ENCODE measurements around the gene KLK4. TPM values are rescaled to one million over a fixed set of nuclear protein-coding genes. Genes with fewer than 3 reads are reported as not detected.
"Not testable (repeated sequence)": the region's sequence is repeated elsewhere in the genome, so short reads cannot be mapped to it uniquely, and the experiment has no call there.

KLK4 gene
- total RNA-seq, 1 experiment from 2014 or later = not detected

DNA sequence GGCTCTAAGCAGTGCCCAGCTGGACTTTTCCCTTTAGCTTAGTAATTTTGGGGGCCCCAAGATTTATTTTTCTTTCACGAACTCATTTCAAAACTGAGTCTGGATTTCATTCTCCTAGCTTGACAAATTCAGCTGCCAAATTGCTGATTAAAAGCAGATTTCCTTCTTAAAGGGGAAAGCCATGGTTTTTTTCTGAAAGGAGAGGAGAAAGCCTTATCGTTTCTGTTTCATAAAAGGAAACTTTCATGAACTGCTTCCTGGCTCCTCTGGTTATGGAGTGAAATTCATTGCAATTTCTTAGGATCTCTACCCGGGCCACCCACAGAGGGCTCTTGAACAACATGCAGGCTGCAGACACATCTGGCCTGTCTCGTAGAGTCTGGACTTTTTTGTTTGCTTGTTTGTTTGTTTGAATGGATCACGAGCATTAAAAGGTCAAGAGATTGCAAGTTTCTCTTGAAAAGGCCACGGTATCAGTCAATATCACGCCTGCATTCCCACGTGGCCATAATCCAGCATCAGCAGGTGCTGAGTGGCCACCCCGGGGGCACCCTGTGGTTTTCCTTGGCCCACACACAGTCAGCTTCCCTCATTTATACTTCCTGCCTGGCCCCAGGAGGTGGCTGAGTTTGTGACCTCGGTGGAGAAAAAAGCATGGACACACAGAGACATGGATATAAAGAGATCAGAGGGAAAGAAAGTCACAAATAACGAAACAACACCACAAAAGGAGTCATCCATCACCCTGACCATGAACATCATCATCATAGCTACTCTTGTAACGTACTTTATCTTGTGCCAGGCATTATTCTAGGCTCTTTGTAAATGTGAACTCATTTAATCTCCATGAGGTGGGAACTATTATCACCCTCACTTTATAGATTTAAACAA is 10.5 kb upstream of the KLK4 start:
- in situ Hi-C loops (cut with HindIII; ENCODE audit: low pct_unique_long_range_greater_than_20kb, low sequenced_read_pairs) = no loop called here
- no peak for DNase-seq (ENCODE audit: low read depth)

DNA sequence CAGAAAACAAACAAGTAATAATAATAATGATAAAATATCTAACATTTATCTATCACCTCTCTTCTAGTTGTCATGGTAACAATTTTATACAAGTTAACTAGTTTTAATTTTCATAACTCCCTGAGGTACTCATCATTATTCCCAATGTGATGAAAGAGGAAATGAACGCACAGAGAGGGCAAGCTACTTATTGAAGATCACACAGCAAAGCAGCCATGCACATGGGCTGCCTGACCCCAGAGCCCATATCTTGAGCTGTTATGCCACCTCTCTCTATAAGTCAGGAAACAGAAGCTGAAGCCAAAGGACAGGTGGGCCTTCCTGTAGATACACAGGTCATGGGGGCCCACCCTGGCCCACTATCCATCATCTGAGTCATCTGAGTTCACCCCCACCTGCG is 4.9 kb upstream of the KLK4 start:
- in situ Hi-C loops (cut with HindIII; ENCODE audit: low pct_unique_long_range_greater_than_20kb, low sequenced_read_pairs) = no loop called here
- DNase-seq (ENCODE audit: low read depth) = no peak

DNA sequence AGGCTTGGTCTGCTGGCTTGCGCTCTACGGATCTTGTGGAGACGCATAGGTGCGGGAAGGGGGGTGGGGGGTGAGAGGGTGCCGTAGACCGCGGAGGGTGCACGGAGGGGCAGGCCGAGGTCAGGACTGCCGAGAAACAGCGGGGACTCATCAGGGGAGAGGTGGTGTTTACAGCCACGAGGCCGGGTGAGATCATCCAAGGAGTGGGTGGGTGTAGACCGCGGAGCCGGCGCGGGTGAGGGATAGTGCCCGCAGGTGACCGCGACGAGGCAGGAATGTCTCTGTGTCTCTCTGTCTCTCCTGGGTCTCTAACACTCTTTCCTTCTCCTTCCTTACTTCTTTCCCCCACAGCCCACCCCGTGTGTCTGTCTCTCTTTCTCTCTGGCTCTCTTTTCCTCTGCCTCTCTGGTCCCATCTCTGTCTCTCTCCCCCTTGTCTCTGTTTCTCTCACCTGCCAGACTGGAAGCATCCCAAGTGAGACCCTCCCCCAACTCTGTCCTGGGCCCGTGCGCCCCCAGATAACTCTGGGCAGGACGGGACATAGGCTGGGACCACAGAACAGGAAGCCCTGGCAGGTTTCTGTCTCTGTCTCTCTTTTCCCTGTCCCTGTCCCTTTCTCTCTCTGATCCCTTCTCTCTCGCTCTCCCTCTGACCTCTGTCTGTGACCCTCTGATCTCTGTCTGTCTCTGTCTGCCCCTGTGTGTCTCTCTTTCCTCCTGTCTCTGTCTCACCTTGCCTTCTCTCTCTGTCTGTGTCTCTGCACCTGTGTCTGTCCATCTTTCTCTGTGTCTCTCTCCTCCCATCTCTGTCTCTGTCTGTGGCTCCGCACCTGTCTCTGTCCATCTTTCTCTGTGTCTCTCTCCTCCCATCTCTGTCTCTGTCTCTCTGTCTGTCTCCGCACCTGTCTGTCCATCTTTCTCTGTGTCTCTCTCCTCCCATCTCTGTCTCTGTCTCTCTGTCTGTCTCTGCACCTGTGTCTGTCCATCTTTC is 1.8 kb upstream of the KLK4 start:
- DNase-seq (ENCODE audit: low read depth) = no peak
- in situ Hi-C loops (cut with HindIII; ENCODE audit: low pct_unique_long_range_greater_than_20kb, low sequenced_read_pairs) = no loop called here

DNA sequence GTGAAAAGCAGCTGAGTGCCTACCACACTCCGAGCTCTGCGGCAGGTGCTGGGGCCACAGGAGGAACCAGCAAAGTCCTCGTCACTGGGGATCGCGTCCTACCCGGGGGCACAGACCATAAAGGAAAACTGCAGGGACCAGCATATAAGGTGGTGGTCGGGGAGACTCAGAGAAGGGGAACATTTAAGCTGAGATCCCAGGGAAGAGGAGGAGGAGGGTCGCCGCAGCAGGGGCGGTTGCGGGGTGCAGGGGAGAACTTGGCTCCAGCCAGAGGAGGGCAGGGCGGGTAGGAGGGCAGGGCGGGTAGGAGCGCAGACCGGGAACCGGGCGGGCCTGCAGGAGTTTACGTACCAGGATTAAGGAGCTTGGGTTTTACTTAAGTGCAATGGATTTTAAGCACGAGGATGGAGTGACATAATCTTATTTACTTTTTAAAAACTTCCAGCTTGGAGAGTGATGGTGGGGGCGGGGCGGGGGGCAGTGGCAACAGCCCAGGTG is 956 bp upstream of the KLK4 start:
- in situ Hi-C loops (cut with HindIII; ENCODE audit: low pct_unique_long_range_greater_than_20kb, low sequenced_read_pairs) = no loop called here

DNA sequence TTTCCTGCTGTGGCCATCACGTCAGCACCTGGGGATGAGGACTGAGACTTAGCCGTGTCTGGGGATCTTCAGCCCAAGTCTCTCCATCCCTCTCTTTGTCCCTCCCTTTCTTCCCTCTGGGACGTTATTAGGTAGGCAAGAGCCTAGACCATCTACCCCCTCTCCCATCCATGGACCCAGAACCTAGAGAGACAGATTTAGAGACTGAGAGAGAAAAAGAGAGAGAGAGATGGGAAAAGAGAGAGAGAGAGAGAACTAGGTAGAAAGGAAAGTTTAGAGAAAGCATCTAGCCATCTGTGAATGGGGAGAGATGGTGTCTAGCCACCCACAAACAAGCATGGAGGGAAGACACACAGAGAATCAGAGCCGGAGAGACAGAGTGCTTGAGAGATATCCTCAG is 473 bp downstream of the KLK4 start:
- DNase-seq (ENCODE audit: low read depth) = no peak
- in situ Hi-C loops (cut with HindIII; ENCODE audit: low pct_unique_long_range_greater_than_20kb, low sequenced_read_pairs) = no loop called here

More for the DNA sequence above, 956 bp upstream of the KLK4 start:
- DNase-seq (ENCODE audit: low read depth) = no peak

DNA sequence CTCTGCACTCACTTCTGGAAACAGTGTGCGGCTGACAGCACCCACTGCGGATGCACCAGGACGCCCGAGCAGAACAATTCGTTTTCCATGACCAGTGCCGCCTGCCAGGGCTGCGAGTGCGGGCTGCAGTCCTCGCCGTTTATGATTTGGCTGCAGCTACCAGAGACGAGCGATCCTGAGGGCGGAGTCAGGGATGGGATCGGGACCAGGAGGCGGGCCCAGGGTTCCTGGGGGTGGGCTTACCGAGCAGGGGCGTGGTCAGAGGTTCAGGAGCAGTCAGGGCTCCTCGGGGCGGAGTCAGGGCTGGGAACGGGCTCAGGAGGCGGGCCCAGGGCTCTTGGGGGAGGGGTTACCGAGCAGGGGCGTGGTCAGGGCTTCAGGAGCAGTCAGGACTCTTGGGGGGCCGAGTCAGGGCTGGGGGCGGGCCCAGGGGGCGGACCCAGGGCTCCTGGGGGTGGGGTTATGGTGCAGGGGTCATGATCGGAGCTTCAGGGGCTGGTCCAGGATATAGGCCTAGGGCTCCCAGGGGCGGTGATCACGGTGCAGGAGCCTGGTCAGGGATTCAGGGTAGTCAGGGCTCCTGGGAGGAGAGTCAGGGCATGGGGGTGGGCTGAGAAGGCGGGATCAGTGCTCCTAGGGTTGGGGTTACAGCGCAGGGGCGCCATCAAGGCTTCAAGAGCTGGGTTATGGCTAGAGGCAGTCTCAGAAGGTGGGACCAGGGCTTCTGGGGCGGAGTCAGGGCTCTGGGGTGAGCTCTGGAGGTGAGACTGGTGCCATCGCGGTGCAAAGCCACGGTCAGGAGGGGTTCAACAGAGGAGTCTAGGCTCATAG is 1.7 kb downstream of the KLK4 start:
- in situ Hi-C loops (cut with HindIII; ENCODE audit: low pct_unique_long_range_greater_than_20kb, low sequenced_read_pairs) = no loop called here
- peak; percentile 91 for DNase-seq (ENCODE audit: low read depth)

DNA sequence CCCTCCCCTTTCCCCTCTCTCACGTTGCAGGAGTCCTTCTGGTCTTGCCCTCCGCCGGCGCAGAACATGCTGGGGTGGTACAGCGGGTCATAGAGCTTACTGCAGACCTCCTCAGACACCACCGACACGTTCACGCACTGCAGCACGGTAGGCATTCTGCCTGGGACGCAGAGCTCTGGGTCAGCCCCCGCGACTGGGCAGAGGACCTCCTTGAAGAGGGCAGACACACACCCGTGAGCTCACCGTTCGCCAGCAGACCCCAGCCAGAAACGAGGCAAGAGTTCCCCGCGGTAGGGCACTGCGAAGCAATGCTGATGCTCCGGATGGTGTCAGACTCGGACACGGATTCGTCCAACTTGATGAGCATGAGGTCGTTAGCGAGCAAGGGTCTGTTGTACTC is 2.9 kb downstream of the KLK4 start:
- in situ Hi-C loops (cut with HindIII; ENCODE audit: low pct_unique_long_range_greater_than_20kb, low sequenced_read_pairs) = no loop called here
- DNase-seq (ENCODE audit: low read depth) = no peak

DNA sequence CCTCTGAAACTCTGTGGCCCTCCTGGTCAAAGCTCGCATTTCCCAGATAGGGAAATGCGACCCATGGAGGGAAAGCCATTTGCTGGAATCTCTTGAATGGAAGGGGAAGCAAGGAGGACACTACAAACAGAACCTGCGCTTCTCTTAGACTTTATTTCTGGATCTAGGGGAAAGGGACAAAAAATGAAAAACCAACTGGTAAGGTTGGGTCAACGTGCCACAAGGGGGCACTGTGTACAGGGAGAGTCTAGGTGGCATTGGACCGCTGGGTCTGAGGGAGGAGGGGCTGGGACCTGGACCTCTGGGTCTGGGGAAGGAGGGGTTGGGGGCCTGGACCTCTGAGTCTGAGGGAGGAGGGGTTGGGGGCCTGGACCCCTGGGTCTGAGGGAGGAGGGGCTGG is 5.0 kb downstream of the KLK4 start:
- DNase-seq (ENCODE audit: low read depth) = no peak
- in situ Hi-C loops (cut with HindIII; ENCODE audit: low pct_unique_long_range_greater_than_20kb, low sequenced_read_pairs) = no loop called here

DNA sequence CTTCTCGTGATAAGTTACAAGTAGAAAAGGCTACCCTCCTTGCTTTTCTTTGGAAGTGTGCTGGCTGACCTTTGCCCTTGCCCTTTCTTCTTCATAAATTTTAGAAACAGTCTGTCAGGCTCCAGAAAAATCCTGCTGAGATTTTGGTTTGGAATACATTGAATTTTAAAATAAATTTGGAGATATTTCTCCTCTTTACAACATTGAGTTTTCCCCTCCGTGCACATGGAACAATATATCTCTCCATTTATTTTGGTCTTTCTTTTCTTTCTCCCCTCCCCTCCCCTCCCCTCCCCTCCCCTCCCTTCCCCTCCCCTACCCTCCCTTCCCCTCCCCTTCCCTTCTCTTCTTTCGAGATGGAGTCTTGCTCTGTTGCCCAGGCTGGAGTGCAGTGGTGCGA is 8.6 kb downstream of the KLK4 start:
- no peak for DNase-seq (ENCODE audit: low read depth)
- in situ Hi-C loops (cut with HindIII; ENCODE audit: low pct_unique_long_range_greater_than_20kb, low sequenced_read_pairs) = no loop called here

DNA sequence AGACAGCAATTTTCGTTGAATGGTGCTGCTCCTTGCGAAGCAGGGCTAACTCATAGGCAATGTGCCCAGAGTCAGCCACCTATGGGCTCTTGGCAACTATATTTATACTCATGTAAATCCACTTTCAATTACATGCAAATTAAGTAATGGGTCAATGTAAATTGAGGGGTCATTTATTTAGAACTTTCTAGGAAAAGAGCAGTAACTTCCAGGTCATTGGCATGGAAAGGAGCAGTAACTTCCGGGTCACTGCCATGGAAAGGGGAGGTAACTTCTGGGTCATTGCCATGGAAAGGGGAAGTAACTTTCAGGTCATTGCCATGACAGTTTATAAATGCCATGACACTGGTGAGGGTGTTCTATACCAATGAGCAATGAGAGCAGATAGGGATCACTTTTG is 11.6 kb downstream of the KLK4 start:
- in situ Hi-C loops (cut with HindIII; ENCODE audit: low pct_unique_long_range_greater_than_20kb, low sequenced_read_pairs) = no loop called here
- DNase-seq (ENCODE audit: low read depth) = no peak

DNA sequence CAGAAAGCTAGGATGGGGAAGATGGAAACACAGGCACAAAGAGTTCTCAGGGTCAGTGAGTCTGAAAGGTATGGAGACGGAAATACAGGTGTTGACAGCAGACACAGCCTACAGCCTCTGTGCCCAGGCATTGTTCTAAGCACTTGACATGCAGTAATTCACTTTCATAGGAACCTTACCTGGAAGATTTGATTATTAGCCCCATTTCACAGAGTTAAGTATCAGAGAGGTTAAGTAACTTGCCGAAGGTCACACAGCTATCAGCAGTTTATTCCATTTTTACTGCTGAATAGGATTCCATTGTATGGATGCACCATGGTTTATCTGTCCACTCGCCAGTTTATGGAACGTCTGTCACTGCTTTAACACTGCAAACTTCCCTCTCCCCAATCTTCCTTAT is 13.2 kb downstream of the KLK4 start:
- no peak for DNase-seq (ENCODE audit: low read depth)
- in situ Hi-C loops (cut with HindIII; ENCODE audit: low pct_unique_long_range_greater_than_20kb, low sequenced_read_pairs) = no loop called here

DNA sequence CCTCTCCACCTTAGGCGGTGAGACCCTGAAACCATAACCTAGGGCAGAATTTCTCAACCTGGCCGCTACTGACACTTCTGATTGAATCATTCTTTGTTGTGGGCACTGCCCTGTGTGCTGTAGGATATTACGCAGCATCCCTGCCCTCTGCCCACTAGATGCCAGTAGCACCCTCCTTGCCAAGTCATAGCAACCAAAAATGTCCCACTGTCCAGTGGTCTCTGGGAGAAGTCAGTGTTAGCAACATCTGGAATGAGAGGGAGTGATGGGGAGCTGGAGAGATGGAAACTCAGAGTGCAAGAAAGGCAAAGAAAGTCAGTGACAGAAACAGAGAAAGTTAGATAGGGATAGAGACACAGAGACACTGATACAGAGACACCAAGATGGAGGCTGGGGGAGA is 13.6 kb downstream of the KLK4 start:
- in situ Hi-C loops (cut with HindIII; ENCODE audit: low pct_unique_long_range_greater_than_20kb, low sequenced_read_pairs) = no loop called here

DNA sequence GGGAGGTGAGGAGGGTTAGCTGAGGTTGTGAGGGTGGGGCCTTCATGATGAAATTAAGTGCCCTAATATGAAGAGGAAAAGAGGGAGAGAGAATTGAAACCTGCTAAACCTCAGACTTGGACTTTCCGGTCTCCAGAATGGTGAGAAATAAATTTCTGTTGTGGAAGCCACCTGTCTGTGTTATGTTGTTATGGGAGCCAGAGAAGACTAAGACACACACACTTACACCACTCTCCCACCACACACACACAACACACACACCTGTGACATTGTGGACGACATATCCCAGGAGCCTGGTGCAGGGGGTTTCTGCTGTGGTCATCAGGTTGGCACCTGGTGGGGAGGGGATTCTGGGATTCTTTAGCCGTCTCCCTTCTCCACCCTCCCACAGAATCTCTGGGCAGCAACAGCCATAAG is 14.0 kb downstream of the KLK4 start:
- in situ Hi-C loops (cut with HindIII; ENCODE audit: low pct_unique_long_range_greater_than_20kb, low sequenced_read_pairs) = no loop called here
- DNase-seq (ENCODE audit: low read depth) = no peak

More for the DNA sequence above, 13.6 kb downstream of the KLK4 start:
- DNase-seq (ENCODE audit: low read depth) = peak; percentile 42

DNA sequence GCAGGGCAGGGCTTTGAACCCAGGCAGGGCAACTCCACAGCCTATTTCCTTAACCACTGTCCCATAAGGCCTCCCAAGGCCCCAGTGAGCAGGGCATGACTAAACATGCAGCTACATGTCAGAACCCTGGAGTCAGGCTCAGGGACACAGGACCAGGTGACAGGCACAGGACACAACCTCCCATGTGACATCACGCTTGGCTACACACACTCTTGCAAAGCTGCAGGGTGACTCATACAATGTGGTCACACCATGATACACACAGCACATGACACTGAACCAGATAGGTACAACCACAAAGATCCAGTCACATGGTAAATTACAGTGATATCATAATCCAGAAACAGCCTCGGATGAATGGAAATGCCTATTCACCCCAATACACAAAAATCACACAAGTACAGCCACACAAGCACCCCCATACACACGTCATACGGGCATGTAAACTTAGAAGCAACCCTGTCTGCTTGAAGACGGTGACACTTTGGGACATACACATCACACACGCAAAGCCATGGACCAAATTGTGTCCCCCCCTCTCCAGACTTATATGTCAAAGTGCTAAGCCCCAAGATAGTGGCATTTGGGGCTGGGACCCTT is 14.5 kb downstream of the KLK4 start:
- in situ Hi-C loops (cut with HindIII; ENCODE audit: low pct_unique_long_range_greater_than_20kb, low sequenced_read_pairs) = no loop called here

DNA sequence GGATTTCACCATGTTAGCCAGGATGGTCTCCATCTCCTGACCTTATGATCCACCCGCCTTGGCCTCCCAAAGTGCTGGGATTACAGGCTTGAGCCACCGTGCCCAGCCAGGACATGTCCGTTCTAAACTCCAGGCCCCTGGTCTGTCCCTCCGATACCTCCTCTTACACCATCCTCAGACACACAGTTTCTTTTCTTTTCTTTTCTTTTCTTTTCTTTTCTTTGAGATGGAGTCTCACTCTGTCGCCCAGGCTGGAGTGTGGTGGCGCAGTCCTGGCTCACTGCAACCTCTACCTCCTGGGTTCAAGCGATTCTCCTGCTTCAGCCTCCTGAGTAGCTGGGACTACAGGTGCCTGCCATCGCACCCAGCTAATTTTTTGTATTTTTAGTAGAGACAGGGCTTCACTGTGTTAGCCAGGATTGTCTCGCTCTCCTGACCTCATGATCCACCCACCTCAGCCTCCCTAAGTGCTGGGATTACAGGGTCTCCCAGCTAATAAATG is 15.1 kb downstream of the KLK4 start:
- in situ Hi-C loops (cut with HindIII; ENCODE audit: low pct_unique_long_range_greater_than_20kb, low sequenced_read_pairs); DNase-seq (ENCODE audit: low read depth): not testable (repeated sequence)

More for the DNA sequence above, 14.5 kb downstream of the KLK4 start:
- DNase-seq (ENCODE audit: low read depth) = peak; percentile 98

DNA sequence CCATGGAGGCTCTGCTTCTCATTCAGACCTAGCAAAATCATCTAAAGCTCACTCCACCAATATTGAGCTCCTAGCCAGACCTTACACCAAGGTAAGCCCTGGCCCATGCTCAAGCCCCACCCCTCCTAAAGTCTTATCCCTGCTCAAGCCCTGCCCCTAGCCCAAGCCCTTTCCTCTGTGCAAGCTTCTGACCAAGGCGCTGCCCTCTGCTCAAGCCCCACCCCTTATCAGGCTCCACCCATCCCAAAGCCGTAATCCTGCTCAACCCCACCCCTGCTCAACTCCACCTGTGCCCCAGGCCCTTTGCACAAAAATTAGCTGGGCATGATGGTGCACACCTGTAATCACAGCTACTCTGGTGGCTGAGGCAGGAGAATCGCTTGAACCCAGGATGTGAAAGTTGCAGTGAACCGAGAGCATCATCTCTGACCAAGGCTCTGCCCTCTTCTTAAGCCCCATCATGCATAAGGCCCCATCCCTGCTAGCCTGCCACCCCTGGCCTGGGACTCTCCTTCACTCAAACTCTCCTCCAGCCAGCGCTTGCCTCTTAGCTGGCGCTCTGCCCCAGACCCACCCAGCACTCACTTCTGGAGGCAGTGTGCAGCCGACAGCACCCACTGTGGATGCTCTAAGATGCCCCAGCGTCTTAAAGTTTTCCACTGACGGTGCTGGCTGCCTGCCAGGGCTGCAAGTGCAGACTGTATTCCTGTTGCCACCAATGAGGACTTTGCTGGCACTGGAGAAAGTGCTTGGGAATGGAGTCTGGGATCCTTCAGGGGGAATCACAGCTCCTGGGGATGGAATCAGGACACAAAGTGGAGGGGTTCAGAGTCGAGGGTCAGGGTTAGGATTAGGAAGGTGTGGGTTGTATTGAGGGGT is 16.5 kb downstream of the KLK4 start:
- in situ Hi-C loops (cut with HindIII; ENCODE audit: low pct_unique_long_range_greater_than_20kb, low sequenced_read_pairs) = no loop called here
- DNase-seq (ENCODE audit: low read depth) = no peak

Data from Caki2 (cell line).